Measurements from ENCODE around the gene CCT8.
A peak's percentile ranks its signal among the peaks of the same experiment; 100 is the strongest.

CCT8 gene

DNA sequence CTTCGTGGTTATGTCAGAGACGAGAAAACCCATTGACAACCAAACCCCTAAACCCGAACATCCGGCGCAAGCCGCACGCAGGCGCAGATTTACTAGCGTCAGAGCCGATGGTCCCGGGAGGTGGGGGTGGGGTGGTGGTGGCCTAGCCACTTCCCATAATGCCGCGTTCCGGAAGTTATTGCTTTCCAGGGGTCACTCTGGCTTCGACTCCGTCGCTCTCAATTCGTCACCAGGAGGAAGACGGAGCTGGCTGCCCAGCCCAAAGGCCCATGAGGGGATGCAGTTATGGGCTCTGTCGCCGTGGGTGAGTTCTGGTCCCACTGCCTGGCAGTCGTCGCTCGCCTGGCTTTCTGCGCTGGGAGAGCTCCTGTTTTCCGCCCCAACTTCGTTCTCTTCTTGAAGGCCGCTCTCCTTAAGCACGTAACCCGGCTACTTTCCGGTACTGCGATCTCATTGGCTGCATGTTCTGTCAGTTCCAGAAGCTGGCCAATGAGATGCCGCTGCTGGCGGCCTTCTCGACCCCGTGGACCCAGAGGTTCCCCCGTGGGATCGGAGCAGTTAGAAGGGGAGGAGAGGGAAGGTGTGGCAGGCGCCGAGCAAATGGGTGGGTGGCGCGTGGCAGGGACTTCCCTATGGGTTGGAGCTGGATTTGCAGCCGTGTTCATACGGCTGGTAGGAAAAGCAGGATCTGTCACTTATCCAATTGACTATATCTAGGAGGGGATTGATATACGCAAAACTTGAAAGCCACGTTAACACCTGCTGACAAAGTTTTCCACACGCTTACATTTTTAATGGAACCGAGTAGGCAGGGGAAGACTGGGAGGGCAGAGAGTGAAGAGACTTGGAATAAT lies 48.7 kb downstream of the CCT8 start, which contains the start of gene USP16:
Gene USP16 (plus strand): TSS at position 195 of the 854 bp plus-strand sequence. CDS start 3,246 bp downstream, outside the sequence.
- TF ChIP-seq EP300 (IDR thresholded peaks at IDR 0.05; ENCODE audit: borderline replicate concordance) (0 out of 2 replicates have a peak, but pooled peaks have one; percentile 31), TAF1 (IDR thresholded peaks at IDR 0.05; ENCODE audit: low read depth) (peak; percentile 59), RAD21 (IDR thresholded peaks at IDR 0.05; ENCODE audit: low read depth) (no peak), CREB1 (IDR thresholded peaks at IDR 0.05; ENCODE audit: low read depth) (peak; percentile 89), TCF12 (IDR thresholded peaks at IDR 0.05; ENCODE audit: low read depth) (peak; percentile 46), ZBTB7A (IDR thresholded peaks at IDR 0.05; ENCODE audit: low read depth) (no peak), FOXM1 (IDR thresholded peaks at IDR 0.05; ENCODE audit: borderline replicate concordance, low read depth) (0 out of 2 replicates have a peak, but pooled peaks have one; percentile 28), TEAD4 (IDR thresholded peaks at IDR 0.05) (no peak), REST (IDR thresholded peaks at IDR 0.05; ENCODE audit: low read depth) (no peak), EGR1 (IDR thresholded peaks at IDR 0.05) (peak; percentile 52; the same call in 1 of the 2 replicates), YY1 (IDR thresholded peaks at IDR 0.05; ENCODE audit: low read depth) (0 out of 2 replicates have a peak, but pooled peaks have one; percentile 9), USF1 (IDR thresholded peaks at IDR 0.05) (peak; percentile 50), CEBPB (IDR thresholded peaks at IDR 0.05) (no peak), NFIC (IDR thresholded peaks at IDR 0.05) (no peak)
- TF ChIP-seq, protein P1, sequence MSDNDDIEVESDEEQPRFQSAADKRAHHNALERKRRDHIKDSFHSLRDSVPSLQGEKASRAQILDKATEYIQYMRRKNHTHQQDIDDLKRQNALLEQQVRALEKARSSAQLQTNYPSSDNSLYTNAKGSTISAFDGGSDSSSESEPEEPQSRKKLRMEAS (IDR thresholded peaks at IDR 0.05): peak; percentile 73

GRCh38 chr21:29022166-29022565 lies 51.3 kb downstream of the CCT8 start:
- TF ChIP-seq YY1 (IDR thresholded peaks at IDR 0.05; ENCODE audit: low read depth) (no peak), CEBPB (IDR thresholded peaks at IDR 0.05) (no peak), USF1 (IDR thresholded peaks at IDR 0.05) (no peak), EP300 (IDR thresholded peaks at IDR 0.05; ENCODE audit: borderline replicate concordance) (no peak), FOXM1 (IDR thresholded peaks at IDR 0.05; ENCODE audit: borderline replicate concordance, low read depth) (no peak), NFIC (IDR thresholded peaks at IDR 0.05) (no peak), TAF1 (IDR thresholded peaks at IDR 0.05; ENCODE audit: low read depth) (no peak), RAD21 (IDR thresholded peaks at IDR 0.05; ENCODE audit: low read depth) (no peak), TCF12 (IDR thresholded peaks at IDR 0.05; ENCODE audit: low read depth) (no peak), TEAD4 (IDR thresholded peaks at IDR 0.05) (no peak), REST (IDR thresholded peaks at IDR 0.05; ENCODE audit: low read depth) (no peak), ZBTB7A (IDR thresholded peaks at IDR 0.05; ENCODE audit: low read depth) (no peak), EGR1 (IDR thresholded peaks at IDR 0.05) (no peak), CREB1 (IDR thresholded peaks at IDR 0.05; ENCODE audit: low read depth) (no peak)
- TF ChIP-seq, protein P1 (IDR thresholded peaks at IDR 0.05): no peak

DNA sequence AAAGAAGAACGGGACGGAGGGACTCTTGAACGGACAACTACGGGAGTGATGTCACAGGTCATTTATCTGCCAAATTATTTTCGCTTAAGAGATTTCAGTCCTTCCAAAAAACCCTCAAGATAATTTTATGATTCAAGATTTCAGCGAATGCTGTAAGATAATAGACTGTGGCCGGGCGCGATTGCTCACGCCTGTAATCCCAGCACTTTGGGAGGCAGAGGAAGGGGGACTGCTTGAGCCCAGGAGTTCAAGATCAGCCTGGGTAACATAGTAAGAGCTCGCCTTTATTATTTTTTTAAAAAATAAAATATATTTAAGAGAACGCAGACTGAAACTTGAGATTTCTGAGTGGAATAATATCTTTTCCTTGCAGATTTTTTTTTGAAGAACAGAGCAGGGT lies 54.9 kb downstream of the CCT8 start:
- TF ChIP-seq YY1 (IDR thresholded peaks at IDR 0.05; ENCODE audit: low read depth) (no peak), RAD21 (IDR thresholded peaks at IDR 0.05; ENCODE audit: low read depth) (no peak), REST (IDR thresholded peaks at IDR 0.05; ENCODE audit: low read depth) (no peak), ZBTB7A (IDR thresholded peaks at IDR 0.05; ENCODE audit: low read depth) (no peak), NFIC (IDR thresholded peaks at IDR 0.05) (no peak)

Data from Ishikawa (cell line).